ENCODE data around the gene ATOSB. TPM values are rescaled to one million over a fixed set of nuclear protein-coding genes. Genes with fewer than 3 reads are reported as not detected.

Gene ATOSB
- total RNA-seq, 1 donor from 2014 or later, result 6.3 TPM

GRCh38 chr9:35114113-35114839, 1.4 kb downstream of the ATOSB start:
- ATAC-seq (no peak), DNase-seq (ENCODE audit: low spot score) (peak; percentile 62)

DNA sequence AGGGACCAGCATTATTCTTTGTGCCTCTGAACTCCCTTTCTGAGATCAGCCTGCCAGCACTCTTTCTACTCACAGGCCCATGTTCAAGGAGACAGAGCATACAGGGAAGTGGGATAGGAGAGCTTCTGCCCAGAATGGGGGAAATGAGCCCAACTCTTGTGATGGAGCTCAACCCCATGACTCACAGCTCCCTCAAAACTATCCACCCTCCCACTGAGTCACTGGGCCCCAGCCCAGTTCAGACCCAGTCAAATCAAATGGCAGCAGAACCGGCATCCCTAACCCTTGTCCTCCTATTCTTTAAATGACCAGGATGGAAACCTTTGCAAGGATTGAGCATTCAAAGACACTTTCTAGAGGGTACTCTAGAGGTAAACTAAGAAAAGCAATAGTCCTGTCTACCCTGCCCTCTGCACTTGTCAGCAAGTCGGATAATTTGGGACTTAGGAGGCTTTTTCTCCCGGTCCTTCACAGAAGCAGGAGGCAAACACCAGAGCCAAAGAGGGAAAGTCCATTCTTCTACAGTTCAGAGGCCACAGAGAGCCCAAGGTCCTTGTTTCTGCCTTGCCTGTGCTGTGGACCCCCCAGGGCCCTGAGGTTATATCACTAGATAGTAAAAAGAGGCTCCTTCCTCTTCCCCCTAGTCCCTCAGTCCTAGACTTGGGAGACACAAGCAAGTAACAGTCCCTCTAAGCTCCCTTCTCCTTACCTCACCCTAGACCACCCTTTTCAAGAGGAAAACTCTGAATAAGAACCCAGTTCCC, 3.2 kb downstream of the ATOSB start:
- ATAC-seq (no peak), DNase-seq (ENCODE audit: low spot score) (peak; percentile 33)

- ATAC-seq (peak; percentile 73), DNase-seq (ENCODE audit: low spot score) (peak; percentile 98)
Observed at GRCh38 chr9:35111001-35111933, 4.4 kb downstream of the ATOSB start.

- DNase-seq (ENCODE audit: low spot score) (peak; percentile 46), ATAC-seq (no peak)
Observed at GRCh38 chr9:35110327-35110761, 5.3 kb downstream of the ATOSB start.

DNA sequence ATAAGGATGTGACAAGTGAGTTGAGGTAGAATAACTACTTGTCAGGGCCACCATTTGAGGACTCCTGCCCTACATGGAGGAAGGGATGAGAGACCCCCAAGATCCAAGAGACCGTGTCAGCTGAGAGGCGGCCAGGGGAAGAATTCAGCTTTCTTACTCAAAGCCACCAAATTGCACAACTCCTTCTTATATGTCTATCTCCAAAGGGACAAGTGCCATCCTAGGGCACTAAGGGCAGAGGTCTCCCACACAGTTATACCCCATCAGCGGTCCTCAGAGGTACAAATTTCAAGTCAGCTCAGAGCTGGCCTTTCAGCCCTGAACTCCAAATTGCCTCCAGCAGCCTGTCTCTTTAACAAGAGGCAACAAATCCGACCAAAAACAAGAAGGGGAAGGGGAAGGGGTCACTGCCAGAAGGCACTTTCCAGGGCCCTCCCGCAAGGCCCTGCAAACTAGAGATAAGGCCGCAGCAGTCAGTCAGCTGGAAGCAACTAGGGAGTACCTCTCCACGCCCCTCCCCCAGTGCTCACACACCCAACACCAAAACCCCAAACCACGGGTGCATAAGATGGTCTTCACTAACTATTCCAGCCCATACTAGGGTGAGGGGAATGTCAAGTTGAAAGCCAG, 6.6 kb downstream of the ATOSB start:
- DNase-seq (ENCODE audit: low spot score) (peak; percentile 40), ATAC-seq (no peak)

GRCh38 chr9:35108461-35108860, 7.2 kb downstream of the ATOSB start:
- ATAC-seq, result no peak
- peak; percentile 38 for DNase-seq (ENCODE audit: low spot score)

GRCh38 chr9:35107297-35108290, 8.1 kb downstream of the ATOSB start:
- no peak for ATAC-seq
- DNase-seq (ENCODE audit: low spot score), result peak; percentile 42

DNA sequence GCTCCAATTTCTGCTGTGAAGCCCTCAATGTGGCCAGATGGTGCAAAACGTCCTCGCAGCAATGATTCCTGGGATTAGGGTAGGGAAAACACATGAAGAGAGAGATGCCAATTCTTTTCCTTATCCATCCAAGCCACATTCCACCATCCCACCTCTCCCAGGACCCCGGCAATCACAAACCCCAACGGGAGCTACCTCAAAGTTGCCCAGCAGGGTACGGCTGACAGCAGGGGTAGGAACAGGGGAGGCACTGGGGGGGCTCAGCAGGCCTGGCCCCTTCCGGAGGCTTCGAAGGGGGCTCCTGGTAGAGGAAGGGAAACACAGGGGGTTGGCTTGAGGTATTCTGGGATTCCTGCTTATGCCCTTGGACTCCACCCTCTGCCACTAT, 9.3 kb downstream of the ATOSB start:
- DNase-seq (ENCODE audit: low spot score), result no peak
- no peak for ATAC-seq

- DNase-seq (ENCODE audit: low spot score) (no peak), ATAC-seq (no peak)
Observed at GRCh38 chr9:35105571-35106342, 9.9 kb downstream of the ATOSB start.

DNA sequence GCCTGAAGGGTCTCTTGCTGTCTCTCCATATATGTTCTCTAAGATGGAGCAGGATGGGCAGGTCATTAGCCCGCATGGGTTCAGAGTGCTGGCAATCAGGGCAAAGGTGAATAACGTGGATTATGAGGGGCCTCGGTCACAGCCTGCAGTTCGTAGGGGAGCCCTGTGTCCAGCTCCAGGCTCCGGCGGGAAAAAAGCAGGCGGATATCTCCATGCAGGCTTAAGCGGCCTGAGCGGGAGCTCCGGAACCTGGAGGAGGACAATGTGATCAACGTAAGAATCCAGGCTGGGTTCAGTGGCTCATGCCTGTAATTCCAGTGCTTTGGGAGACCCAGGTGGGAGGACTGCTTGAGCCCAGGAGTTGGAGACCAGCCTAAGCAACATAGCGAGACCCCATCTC, 10.5 kb downstream of the ATOSB start:
- ATAC-seq, result no peak
- no peak for DNase-seq (ENCODE audit: low spot score)

DNA sequence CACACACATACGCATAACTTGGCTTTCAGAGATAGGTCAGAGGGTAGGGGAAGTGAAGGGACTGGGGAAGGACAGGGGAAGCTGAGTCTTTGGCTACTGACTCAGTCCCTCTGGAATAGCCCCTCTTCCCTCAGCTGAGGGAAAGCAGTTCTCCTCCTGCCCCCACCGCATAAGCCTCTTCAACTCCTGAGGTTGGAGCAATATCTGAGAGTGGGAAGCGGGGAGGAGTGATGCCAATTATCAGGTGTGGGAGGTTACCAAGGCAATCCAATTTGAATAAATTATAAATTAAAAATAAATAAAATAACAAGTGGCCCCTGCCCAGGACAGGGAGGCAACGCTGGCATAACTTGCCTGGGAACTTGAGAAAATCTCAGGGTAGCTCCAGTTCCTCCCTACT, 11.1 kb downstream of the ATOSB start:
- DNase-seq (ENCODE audit: low spot score) (no peak), ATAC-seq (no peak)

- DNase-seq (ENCODE audit: low spot score) (no peak), ATAC-seq (no peak)
Observed at GRCh38 chr9:35103660-35104191, 11.9 kb downstream of the ATOSB start.

DNA sequence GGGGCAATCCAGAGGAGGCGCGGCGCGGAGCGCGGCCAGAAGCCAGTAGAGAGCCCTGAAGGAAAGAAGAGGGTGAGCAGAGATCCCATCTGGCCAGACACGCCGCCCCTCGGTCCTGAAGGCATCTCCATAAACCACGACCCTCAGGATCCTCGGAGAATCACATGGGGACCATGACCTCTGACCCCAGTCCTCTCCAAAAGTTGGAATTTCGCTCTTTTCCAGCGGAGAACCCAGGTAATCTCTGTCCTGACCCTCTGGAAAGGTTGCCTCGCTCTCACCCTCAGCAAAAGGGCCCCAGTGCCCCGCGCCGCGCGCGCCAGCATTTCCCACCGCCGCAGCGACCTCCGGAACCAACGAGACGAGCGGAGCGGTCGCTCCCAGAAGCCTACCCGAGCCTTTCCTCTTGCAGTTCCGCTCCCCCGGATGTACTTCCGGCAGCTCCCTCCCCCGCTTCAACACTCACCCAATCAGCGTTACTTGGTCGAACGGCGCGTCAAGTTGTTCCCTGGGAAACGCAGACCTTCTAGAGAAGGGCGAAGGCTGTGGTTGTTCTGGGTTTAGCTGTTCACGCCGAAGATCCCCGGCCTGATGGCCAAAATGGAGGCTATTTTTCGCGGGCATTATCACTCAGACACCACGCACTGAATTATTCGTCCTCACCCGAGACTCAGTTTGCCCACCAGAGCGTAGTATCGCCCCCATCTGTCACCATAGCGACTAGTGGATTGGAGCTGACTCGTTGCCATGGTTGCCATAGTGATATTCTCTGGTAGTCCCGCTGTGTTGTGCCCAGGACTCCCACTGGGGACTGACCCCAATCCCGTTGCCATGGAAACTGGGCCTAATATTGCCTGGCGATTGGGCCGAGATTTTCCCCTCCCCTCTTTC, 12.6 kb downstream of the ATOSB start, which contains the start of gene STOML2:
TSS of gene STOML2 (minus strand) at position 363 of the 891 bp plus-strand sequence. CDS start at position 326, 37 bp downstream.
- DNase-seq (ENCODE audit: low spot score), result peak; percentile 95

DNA sequence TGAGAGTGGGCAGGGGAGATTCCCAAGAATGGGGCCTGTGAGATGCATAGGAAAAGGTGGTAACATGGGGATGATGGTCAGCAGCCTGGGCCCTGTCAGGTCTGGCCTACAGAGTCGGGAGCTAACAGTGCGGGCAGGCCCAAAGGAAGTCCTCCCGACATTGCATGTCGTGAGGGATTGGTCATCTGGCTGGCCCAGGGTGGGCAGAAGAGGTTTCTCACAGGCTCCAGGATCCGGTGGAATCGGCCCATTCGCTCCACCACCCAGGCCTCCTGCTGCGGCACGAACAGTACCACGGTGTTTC, 13.2 kb downstream of the ATOSB start:
- ATAC-seq (peak; percentile 50), DNase-seq (ENCODE audit: low spot score) (no peak)

More for the DNA sequence above, 12.6 kb downstream of the ATOSB start, which contains the start of gene STOML2:
- ATAC-seq, result peak; percentile 97

DNA sequence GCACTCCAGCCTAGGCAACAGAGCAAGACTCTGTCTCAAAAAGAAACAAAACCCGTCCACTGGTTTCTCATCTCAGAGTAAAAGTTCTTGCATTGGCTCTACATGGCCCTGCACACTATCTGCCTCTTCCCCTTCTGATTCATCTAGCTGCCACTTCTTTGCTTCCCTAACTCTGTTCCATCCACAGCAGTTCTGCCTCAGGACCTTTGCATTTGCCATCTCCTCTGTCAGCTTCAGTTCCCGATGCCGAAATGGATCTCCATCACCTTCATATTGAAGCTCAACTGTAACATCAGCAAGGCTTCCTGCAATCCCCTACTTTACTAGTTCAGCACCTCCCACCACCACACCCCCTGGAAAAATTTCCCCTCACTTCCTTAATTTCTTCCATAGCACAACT, 18.1 kb downstream of the ATOSB start:
- no peak for ATAC-seq
- DNase-seq (ENCODE audit: low spot score), result no peak

DNA sequence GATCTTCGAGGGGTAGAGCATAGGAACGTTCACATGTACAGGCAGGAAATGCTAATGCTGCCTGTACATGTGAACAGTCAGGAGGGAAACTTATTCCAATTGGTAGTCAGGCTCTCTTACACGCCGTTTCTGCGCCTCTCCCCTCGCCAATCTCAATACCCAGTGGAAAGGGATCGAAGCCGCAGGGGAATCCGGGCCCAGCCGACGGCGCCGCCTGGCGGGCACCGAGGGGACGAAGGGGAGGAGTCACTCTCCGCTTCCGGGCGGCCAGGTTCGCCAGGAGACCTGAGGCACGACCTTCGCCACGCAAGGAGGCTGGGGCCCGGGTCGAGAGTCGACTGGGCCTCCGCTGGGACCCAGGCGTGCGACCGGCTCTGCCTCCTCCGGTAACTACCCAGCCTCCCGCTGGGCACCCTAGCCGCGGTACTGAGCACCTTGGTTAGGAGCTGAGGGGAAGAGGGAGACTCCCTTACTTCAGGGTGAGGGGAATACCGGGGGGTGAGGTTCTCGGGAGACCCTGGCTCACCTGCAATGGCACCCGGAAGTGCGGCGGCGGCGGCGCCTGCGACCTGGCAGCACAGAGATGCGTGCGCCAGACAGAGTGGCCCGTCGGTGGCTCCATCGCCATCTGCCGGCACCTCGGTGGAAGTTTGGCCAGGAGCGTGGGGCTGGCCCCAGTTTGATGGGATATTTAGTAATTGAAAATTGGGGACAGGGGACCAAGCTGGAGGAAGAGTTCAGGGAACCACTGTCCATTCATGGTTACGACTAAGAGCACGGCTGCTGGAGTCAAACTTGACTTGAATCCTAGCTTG, 19.4 kb downstream of the ATOSB start, which contains the start of gene PIGO:
TSS of gene PIGO (minus strand) at position 557 of the 815 bp plus-strand sequence. CDS start 1,026 bp downstream, outside the sequence.
- DNase-seq (ENCODE audit: low spot score) (peak; percentile 92), ATAC-seq (peak; percentile 95)
